H1 (cell line): ENCODE measurements around the gene LEPR. TPM values are rescaled to one million over a fixed set of nuclear protein-coding genes. Genes with fewer than 3 reads are reported as not detected.

Source experiments
- CTCF ChIA-PET: fragments of 300-600 bp; sonication (Branson Sonifier 250); formaldehyde crosslinking; loops from one replicate; lab custom pipeline; 2021; ENCODE audit not compliant: partially characterized antibody; lab: Charles Lee
- POLR2A ChIA-PET: fragments of 300-600 bp; sonication (Branson Sonifier 250); formaldehyde crosslinking; loops from one replicate; lab custom pipeline; 2021; ENCODE audit warnings: inconsistent platforms; ENCODE audit not compliant: partially characterized antibody; lab: Charles Lee
- DNase-seq, 2 experiments: peaks; one replicate each; pipeline versions ENCODE4 v3.0.0 to v3.0.0-alpha.2; 2010 to 2022; ENCODE audit warnings: low spot score in 2 of 2, low read depth in 1 of 2, mixed read lengths in 1 of 2
- FAIRE-seq: peaks from 2 replicates; lab custom pipeline; 2011; peaks lifted over from hg19 to GRCh38; lab: Jason Lieb, UNC
- H2AFZ ChIP-seq: 2 replicates; pipeline ENCODE4 v1.8.1; 2012; ENCODE audit warnings: low read length, inconsistent platforms
- H2AK5ac ChIP-seq: 2 replicates; pipeline ENCODE4 v1.6.1; 2013; ENCODE audit warnings: low read depth, low read length
- H2BK120ac ChIP-seq: replicated peaks from 2 replicates; pipeline ENCODE3; 2013; ENCODE audit warnings: low read depth, low read length, inconsistent platforms
- H2BK12ac ChIP-seq: 2 replicates; pipeline ENCODE4 v1.6.1; 2013; ENCODE audit warnings: low read depth, low read length
- H2BK15ac ChIP-seq: 2 replicates; pipeline ENCODE4 v1.6.1; 2013; ENCODE audit warnings: low read length
- H2BK20ac ChIP-seq: 2 replicates; pipeline ENCODE4 v1.6.1; 2013; ENCODE audit warnings: low read length
- H2BK5ac ChIP-seq: 2 replicates; pipeline ENCODE4 v1.6.1; 2013; ENCODE audit warnings: low read depth, low read length
- H3K14ac ChIP-seq: 2 replicates; pipeline ENCODE4 v1.6.1; 2013; ENCODE audit warnings: inconsistent platforms; ENCODE audit not compliant: insufficient read length
- H3K18ac ChIP-seq: 2 replicates; pipeline ENCODE4 v1.6.1; 2013; ENCODE audit warnings: low read length; ENCODE audit errors: extremely low read depth
- H3K23ac ChIP-seq: 2 replicates; pipeline ENCODE4 v1.6.1; 2013; ENCODE audit warnings: inconsistent platforms; ENCODE audit not compliant: insufficient read length
- H3K23me2 ChIP-seq: 2 replicates; pipeline ENCODE4 v1.6.1; 2013; ENCODE audit warnings: low read depth, low read length
- H3K27ac ChIP-seq: 2 replicates; pipeline ENCODE4 v1.6.1; 2011; ENCODE audit warnings: low read depth, low read length, inconsistent platforms
- H3K27me3 ChIP-seq, 4 experiments: replicated peaks in 1 of 4; 1 replicate in 1 of 4; 2 replicates in 3 of 4; pipeline versions ENCODE4 v1.6.1 to v1.8.1; 2011 to 2013; ENCODE audit warnings: low read length in 3 of 4, mild to moderate bottlenecking in 3 of 4, inconsistent platforms in 2 of 4, mixed read lengths in 2 of 4, moderate library complexity in 1 of 4; ENCODE audit not compliant: control insufficient read depth in 3 of 4, insufficient read depth in 3 of 4; ENCODE audit errors: extremely low read depth in 1 of 4
- H3K36me3 ChIP-seq, 4 experiments: 2 replicates each; pipeline versions ENCODE4 v1.6.1 to v1.8.1; 2011 to 2013; ENCODE audit warnings: mild to moderate bottlenecking in 4 of 4, low read length in 3 of 4, moderate library complexity in 2 of 4, control low read depth in 1 of 4, inconsistent platforms in 1 of 4; ENCODE audit not compliant: insufficient read depth in 4 of 4, control insufficient read depth in 2 of 4
- H3K4ac ChIP-seq: replicated peaks from 2 replicates; pipeline ENCODE3; 2013; ENCODE audit warnings: low read length, low read depth, mixed read lengths, inconsistent platforms; ENCODE audit not compliant: insufficient read length
- H3K4me1 ChIP-seq, 4 experiments: replicated peaks in 1 of 4; 1 replicate in 1 of 4; 2 replicates in 3 of 4; pipeline versions ENCODE4 v1.6.1 to v1.8.1; 2011 to 2013; ENCODE audit warnings: low read length in 3 of 4, inconsistent platforms in 2 of 4, mixed read lengths in 1 of 4; ENCODE audit not compliant: insufficient read depth in 4 of 4, control insufficient read depth in 3 of 4
- H3K4me2 ChIP-seq, 2 experiments: 2 replicates each; pipeline versions ENCODE4 v1.6.1 to v1.8.1; 2011 to 2013; ENCODE audit warnings: low read depth in 2 of 2, low read length in 2 of 2, control low read depth in 1 of 2, inconsistent platforms in 1 of 2, mild to moderate bottlenecking in 1 of 2; ENCODE audit not compliant: insufficient read depth in 1 of 2
- H3K4me3 ChIP-seq, 4 experiments: fragments of 200-600, 300-600 bp in 1 of 4; sonication (generic), shearing (Covaris generic), sonication (Bioruptor Twin) in 1 of 4; 2 replicates each; pipeline versions ENCODE4 v1.5.1 to v1.8.1; 2011 to 2016; ENCODE audit warnings: low read length in 4 of 4, low read depth in 3 of 4, control low read depth in 2 of 4, inconsistent platforms in 2 of 4, mild to moderate bottlenecking in 2 of 4, mixed read lengths in 1 of 4, moderate library complexity in 1 of 4; ENCODE audit not compliant: insufficient read depth in 2 of 4; ENCODE audit errors: extremely low read depth in 1 of 4
- H3K56ac ChIP-seq: replicated peaks from 2 replicates; pipeline ENCODE3; 2013; ENCODE audit warnings: low read depth, mild to moderate bottlenecking, mixed read lengths, low read length, inconsistent platforms; ENCODE audit not compliant: insufficient read length
- H3K79me1 ChIP-seq: 2 replicates; pipeline ENCODE4 v1.6.1; 2013; ENCODE audit warnings: low read depth, low read length, control low read depth
- H3K79me2 ChIP-seq, 2 experiments: 2 replicates each; pipeline versions ENCODE4 v1.6.1 to v1.8.1; 2012 to 2013; ENCODE audit warnings: low read length in 2 of 2, mild to moderate bottlenecking in 2 of 2, inconsistent platforms in 1 of 2; ENCODE audit not compliant: insufficient read depth in 2 of 2, control insufficient read depth in 1 of 2
- H3K9ac ChIP-seq, 4 experiments: replicated peaks in 1 of 4; 1 replicate in 1 of 4; 2 replicates in 3 of 4; pipeline versions ENCODE4 v1.6.1 to v1.8.1; 2011 to 2013; ENCODE audit warnings: low read depth in 3 of 4, low read length in 3 of 4, control low read depth in 2 of 4, mild to moderate bottlenecking in 2 of 4, moderate library complexity in 2 of 4, inconsistent platforms in 1 of 4; ENCODE audit errors: extremely low read depth in 1 of 4
- H3K9me3 ChIP-seq, 2 experiments: 2 replicates each; pipeline versions ENCODE4 v1.6.1 to v1.8.1; 2012 to 2013; ENCODE audit warnings: mild to moderate bottlenecking in 2 of 2, moderate library complexity in 2 of 2, control low read depth in 1 of 2, inconsistent platforms in 1 of 2, low read depth in 1 of 2, low read length in 1 of 2, mixed read lengths in 1 of 2; ENCODE audit not compliant: insufficient read depth in 2 of 2
- H4K20me1 ChIP-seq, 2 experiments: replicated peaks in 1 of 2; 2 replicates each; pipeline versions ENCODE3 to v1.8.1; 2011 to 2013; ENCODE audit warnings: inconsistent platforms in 2 of 2, low read length in 2 of 2, mild to moderate bottlenecking in 1 of 2; ENCODE audit not compliant: insufficient read depth in 2 of 2, control insufficient read depth in 1 of 2
- H4K5ac ChIP-seq: 2 replicates; pipeline ENCODE4 v1.6.1; 2013; ENCODE audit warnings: low read length, low read depth, mixed read lengths, inconsistent platforms; ENCODE audit not compliant: insufficient read length
- H4K8ac ChIP-seq: 2 replicates; pipeline ENCODE4 v1.8.0; 2013; ENCODE audit warnings: mild to moderate bottlenecking, moderate library complexity, low read length, inconsistent platforms; ENCODE audit not compliant: insufficient read depth; ENCODE audit errors: extremely low read depth
- H4K91ac ChIP-seq: replicated peaks from 2 replicates; pipeline ENCODE3; 2013; ENCODE audit warnings: low read length, mixed read lengths, inconsistent platforms; ENCODE audit not compliant: insufficient read length
- SP2 ChIP-seq: IDR thresholded peaks from 2 replicates; pipeline ENCODE4 v1.6.1; 2012; ENCODE audit warnings: mild to moderate bottlenecking, low read length, inconsistent platforms
- WGBS, 2 experiments: shearing (Covaris generic) in 1 of 2; methylation state at CpG; one replicate each; pipeline versions ENCODE4 v1.1.6 to v1.1.7; 2013 to 2015; ENCODE audit warnings: low lambda C conversion rate in 2 of 2, mixed read lengths in 2 of 2, inconsistent platforms in 1 of 2, low coverage in 1 of 2, missing lambda C conversion rate in 1 of 2; ENCODE audit not compliant: insufficient replicate concordance in 2 of 2, insufficient coverage in 1 of 2, insufficient read length in 1 of 2; ENCODE audit errors: extremely low coverage in 1 of 2, missing lambda C conversion rate in 1 of 2; 5-methylcytosine and 5-hydroxymethylcytosine counted together
- polyA plus RNA-seq, 7 experiments: library from polyadenylated mRNA; depleted of rRNA in 3 of 7; stranded (reverse) in 5 of 7; unstranded in 2 of 7; fragments of >200 nt in 5 of 7; fragments of 200-250 nt in 2 of 7; gene quantifications; 1 replicate in 5 of 7; 2 replicates in 1 of 7; 4 replicates in 1 of 7; pipeline versions ENCODE4 v1.2.1 to v1.2.3, GENCODE V29; 2011 to 2013; ENCODE audit warnings: missing spikeins in 2 of 7, mixed read lengths in 2 of 7
- total RNA-seq: library from RNA; stranded (reverse); fragmentation: NEBNext Ultra II Directional; extraction: Animal tissue kit (Norgen Biotek cat#: 25700); gene quantifications from 2 replicates; pipeline ENCODE4 v1.2.1, GENCODE V29; 2021

Gene LEPR
- total and polyA plus RNA-seq, 2 of the 8 experiments (the other 6 are each of a cell fraction or from before 2014, with no cell fraction given): 1.3 to 3.9 TPM

GRCh38 chr1:65423884-65424572, 3.6 kb downstream of the LEPR start:
- DNase-seq: no peak

More at GRCh38 chr1:65423884-65424572, 3.6 kb downstream of the LEPR start:
- no peak overlapping the region for H2BK15ac ChIP-seq
- no peak overlapping the region for H3K56ac ChIP-seq
- FAIRE-seq: no peak
- no peak overlapping the region for H4K5ac ChIP-seq
- peaks cover 0 to 25% (median 8%) of the 10 kb centered on the region in 4 experiments; a peak in 5 of 7 replicates for H3K4me1 ChIP-seq
- H3K27ac ChIP-seq: no peak overlapping the region
- H3K4ac ChIP-seq: no peak overlapping the region
- H2BK20ac ChIP-seq: no peak overlapping the region
- ChIA-PET POLR2A (no interaction called here), CTCF (interaction anchor here (0.7 to 1.9 kb wide), 5 partner anchors 28 to 264 kb away, joined by 3 to 6 read pairs (median 3); no protein-coding TSS in a partner anchor)
- no peak overlapping the region; the same call in 1 of the 2 replicates for H2BK12ac ChIP-seq
- no peak overlapping the region for H4K8ac ChIP-seq
- H2AFZ ChIP-seq: no peak overlapping the region
- 86% methylated on average over 2 of the region's 2 CpGs; no CpG with 5 or more reads in 1 of the 2 experiments for WGBS, 2 experiments
- no peak overlapping the region for H3K4me2 ChIP-seq
- no peaks in the 10 kb centered on the region for H3K27me3 ChIP-seq
- no peak overlapping the region for H2BK120ac ChIP-seq
- H3K14ac ChIP-seq: no peak overlapping the region
- no peak overlapping the region for H2BK5ac ChIP-seq
- no peak overlapping the region for H4K91ac ChIP-seq
- H3K36me3 ChIP-seq: peaks cover 0 to 15% (median 4%) of the 10 kb centered on the region in 4 experiments; a peak in 4 of 8 replicates
- no peak for TF ChIP-seq SP2
- peaks cover 6% of the 10 kb centered on the region for H3K23me2 ChIP-seq
- no peak overlapping the region for H3K4me3 ChIP-seq
- no peak overlapping the region for H3K9ac ChIP-seq
- H4K20me1 ChIP-seq: no peaks in the 10 kb centered on the region
- no peak overlapping the region for H3K23ac ChIP-seq
- no peak overlapping the region for H2AK5ac ChIP-seq
- no peak overlapping the region for H3K18ac ChIP-seq
- H3K79me1 ChIP-seq: peaks cover 9% of the 10 kb centered on the region
- H3K9me3 ChIP-seq: no peaks in the 10 kb centered on the region
- H3K79me2 ChIP-seq: peaks cover 0 to 35% of the 10 kb centered on the region in 2 experiments; a peak in 3 of 4 replicates
